DLD1 (cell line): ENCODE measurements around the gene LIMCH1.

ENCODE experiments used
- in situ Hi-C: cut with HindIII; loops from 2 replicates; pipeline ENCODE4 v1.10.0; 2017; ENCODE audit warnings: low sequenced_read_pairs

Gene LIMCH1

DNA sequence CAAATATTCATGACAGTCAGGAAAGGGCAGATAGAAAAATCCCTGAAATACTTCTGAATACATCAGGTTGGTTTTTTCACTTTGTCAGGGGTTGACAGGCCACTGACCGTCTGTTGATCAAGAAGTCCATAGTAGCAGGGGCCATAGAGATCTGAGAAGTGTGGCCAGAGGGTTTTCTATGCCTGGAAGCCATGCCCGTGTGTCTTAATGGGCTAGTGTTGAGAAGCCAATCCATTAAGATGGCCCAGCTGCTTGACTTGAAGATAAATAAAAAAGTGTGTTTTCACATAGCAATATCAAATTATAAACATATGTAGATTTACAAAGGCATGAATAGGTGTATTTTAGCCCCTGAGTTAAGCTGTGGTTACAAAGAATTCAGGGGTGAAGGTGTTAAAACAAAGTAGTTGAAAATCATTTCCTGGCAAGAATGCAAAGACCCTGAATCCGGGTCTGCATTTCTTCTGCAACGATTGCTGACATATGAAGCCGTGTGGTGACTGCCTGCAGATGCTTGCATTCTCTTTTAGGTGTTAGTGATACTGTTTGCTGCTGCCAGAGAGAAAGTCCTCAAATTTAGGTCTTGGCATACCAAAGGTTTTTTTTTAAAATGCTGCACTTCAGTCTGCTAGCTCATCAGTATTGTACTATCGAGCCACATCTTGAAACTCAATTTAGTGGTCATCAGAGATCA is 9.3 kb upstream of the LIMCH1 start:
- in situ Hi-C loops = no loop called here

- in situ Hi-C loops = no loop called here
Measured at GRCh38 chr4:41530741-41531140, 7.2 kb upstream of the LIMCH1 start.

GRCh38 chr4:41532336-41532735 is 5.6 kb upstream of the LIMCH1 start:
- in situ Hi-C loops = no loop called here

DNA sequence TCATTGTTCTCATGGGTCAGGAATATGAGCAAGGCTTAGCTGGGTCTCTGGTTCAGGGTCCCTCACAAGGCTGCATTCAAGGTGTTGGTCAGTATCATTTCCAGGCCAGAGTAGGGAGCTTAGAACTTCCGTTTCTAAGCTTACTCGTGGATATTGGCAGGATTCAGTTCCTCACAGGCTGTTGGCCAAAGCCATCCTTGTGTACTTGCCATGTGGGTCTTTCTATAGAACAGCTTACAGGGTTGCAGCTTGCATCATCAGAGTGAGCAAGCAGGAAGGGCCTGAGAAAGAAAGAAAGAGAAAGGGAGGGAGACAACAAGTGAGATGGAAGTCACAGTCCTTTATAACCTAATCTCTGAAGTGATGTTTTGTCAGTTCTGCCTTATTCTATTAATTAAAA is 5.1 kb upstream of the LIMCH1 start:
- in situ Hi-C loops = no loop called here

GRCh38 chr4:41533680-41534079 is 4.3 kb upstream of the LIMCH1 start:
- in situ Hi-C loops = no loop called here

DNA sequence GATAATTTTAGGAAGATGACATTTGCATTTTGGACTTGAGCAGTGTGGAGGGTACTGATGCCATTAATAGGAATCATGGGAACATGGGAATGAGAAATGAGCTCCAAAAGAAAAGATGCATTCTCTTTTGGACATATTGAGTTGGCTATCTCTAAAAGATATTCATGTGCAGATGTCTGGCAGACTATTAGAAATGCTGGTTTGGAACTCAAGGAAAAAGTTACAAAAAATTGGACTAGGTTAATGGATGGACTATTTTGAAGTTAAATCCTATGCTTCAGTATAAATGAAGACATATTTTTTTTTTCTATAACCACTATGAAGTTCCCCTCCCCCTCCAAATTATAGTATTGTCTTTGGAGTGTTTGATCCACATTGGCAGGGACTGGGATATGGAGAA is 3.6 kb upstream of the LIMCH1 start:
- in situ Hi-C loops = no loop called here

- in situ Hi-C loops = no loop called here
Measured at GRCh38 chr4:41535911-41536371, 2.0 kb upstream of the LIMCH1 start.

- in situ Hi-C loops = no loop called here
Measured at GRCh38 chr4:41537292-41537890, 566 bp upstream of the LIMCH1 start.

GRCh38 chr4:41538887-41539498 is 1.0 kb downstream of the LIMCH1 start:
- in situ Hi-C loops = no loop called here

- in situ Hi-C loops = no loop called here
Measured at GRCh38 chr4:41539711-41540110, 1.8 kb downstream of the LIMCH1 start.

GRCh38 chr4:41540687-41541086 is 2.7 kb downstream of the LIMCH1 start:
- in situ Hi-C loops = no loop called here

DNA sequence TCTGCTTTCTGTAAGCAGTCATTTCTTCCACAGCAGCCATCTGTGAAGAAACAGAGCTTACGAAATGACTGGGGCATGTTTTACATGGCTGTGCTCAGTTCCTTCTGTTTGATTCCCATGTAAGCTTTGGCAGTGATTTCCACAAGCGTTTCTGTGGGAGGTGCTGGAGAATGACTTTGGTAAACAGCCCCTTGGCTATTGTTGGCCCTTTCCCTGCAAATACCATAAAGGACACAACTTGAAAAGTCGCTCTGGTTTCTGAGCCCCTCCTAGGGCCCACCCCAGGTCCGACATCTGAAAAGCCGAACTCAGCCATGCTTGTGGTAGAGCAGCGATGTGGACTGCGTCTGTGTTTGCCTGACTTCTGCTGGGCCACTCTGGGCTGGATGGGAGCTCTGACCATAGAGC is 3.7 kb downstream of the LIMCH1 start:
- in situ Hi-C loops = no loop called here

- in situ Hi-C loops = no loop called here
Measured at GRCh38 chr4:41542526-41543275, 4.7 kb downstream of the LIMCH1 start.

DNA sequence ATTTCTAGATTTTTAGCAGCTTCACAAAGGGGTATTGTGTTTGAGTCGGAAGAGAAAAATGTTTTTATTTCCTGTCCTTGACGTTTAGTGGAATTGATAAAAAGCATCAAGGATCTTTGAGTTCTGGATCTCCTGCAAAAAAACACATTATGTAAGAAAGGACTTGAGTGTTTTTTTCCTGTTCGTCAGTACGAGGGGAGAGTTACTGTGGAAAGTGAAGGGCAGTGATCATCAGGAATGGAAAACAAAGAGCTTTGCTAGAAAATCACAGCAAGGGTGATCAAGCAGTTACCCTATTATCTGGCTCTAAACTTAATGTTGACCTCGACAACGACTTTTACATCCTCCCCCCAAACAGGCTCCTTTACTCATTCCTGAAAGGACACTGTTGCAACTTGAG is 7.3 kb downstream of the LIMCH1 start:
- in situ Hi-C loops = no loop called here

DNA sequence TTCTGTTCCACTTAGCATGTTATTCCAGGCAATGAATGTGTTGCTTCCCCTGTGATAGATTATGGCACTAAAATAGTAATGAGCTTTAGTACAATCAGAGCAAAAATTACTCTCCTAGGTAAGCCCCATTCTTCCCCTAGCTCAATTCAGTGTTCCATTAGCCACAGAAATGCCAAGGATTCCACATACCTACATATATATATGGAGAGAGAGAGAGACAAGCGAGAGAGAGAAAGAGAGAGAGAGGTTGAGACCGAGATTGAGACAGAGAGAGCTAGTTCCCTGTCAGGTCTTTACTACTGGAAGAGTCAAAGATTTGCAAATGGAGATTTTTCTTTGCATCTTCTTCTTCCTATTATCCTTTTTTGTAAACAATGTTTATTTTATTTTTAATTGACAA is 8.7 kb downstream of the LIMCH1 start:
- in situ Hi-C loops = no loop called here

DNA sequence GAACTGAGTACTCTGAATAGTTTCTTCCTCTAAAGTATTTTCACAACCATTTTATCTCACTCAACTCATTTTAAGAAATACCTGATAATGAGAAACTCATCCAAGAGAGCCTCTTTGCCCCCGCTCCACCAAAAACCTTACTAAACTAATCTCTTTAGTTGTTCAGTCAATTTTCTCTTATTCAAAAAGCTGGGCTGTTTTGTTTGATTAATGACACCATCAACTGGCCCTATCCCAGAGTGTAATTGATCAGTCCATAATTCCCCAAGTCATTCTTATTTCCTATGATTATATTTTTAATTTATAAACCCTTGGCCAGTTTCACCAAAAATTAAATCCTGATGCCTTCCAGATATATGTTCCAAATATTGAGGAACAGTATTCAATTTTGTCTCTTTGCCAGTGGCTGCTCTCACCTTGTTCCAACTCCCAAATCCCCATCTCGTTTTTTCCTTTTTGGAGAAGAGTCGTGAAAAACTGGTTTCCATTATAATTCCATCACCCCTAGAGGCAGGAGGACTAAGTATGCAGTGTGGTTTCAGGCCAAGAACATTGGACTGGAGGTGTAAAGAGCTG is 10.4 kb downstream of the LIMCH1 start:
- in situ Hi-C loops = no loop called here

GRCh38 chr4:41549478-41549877 is 11.5 kb downstream of the LIMCH1 start:
- in situ Hi-C loops = no loop called here

- in situ Hi-C loops = no loop called here
Measured at GRCh38 chr4:41550308-41550707, 12.4 kb downstream of the LIMCH1 start.

GRCh38 chr4:41551536-41551935 is 13.6 kb downstream of the LIMCH1 start:
- in situ Hi-C loops = no loop called here

- in situ Hi-C loops = no loop called here
Measured at GRCh38 chr4:41554905-41555304, 16.9 kb downstream of the LIMCH1 start.

- in situ Hi-C loops = no loop called here
Measured at GRCh38 chr4:41556526-41556925, 18.6 kb downstream of the LIMCH1 start.
